K562 (cell line): ENCODE measurements around the gene UCN. TPM values are rescaled to one million over a fixed set of nuclear protein-coding genes. Genes with fewer than 3 reads are reported as not detected.
A peak's percentile ranks its signal among the peaks of the same experiment; 100 is the strongest.

ENCODE experiments used
- ATAC-seq: fragments of 200-7000 bp; cut with Tn5 transposase; 3 replicates; pipeline ENCODE4 v1.9.1; 2020; ENCODE audit warnings: moderate library complexity
- BruUV-seq: library from RNA; stranded (reverse); fragments of 400-500 nt; replicated peaks from 2 replicates; lab custom pipeline; 2021; lab: Mats Ljungman, UMichigan
- CTCF ChIA-PET: fragments of 300-600 bp; formaldehyde crosslinking; extraction: SDS; loops from one replicate; lab custom pipeline; 2021; ENCODE audit warnings: low intra/inter-chr PET ratio; lab: Yijun Ruan, JAX
- POLR2A ChIA-PET: fragments of 300-600, 350-650 bp; sonication (Branson Sonifier 250); formaldehyde crosslinking; extraction: SDS; loops from one replicate; lab custom pipeline; 2021; ENCODE audit warnings: antibody characterized with exemption, inconsistent platforms; lab: Yijun Ruan, JAX
- DNase-seq, 4 experiments: peaks; one replicate each; pipeline versions ENCODE4 v3.0.0 to v3.0.0-alpha.2; 2011 to 2018; ENCODE audit warnings: low spot score in 3 of 4, mixed read lengths in 3 of 4; ENCODE audit errors: extremely low read depth in 1 of 4
- FAIRE-seq: peaks from 2 replicates; lab custom pipeline; 2011; peaks lifted over from hg19 to GRCh38; lab: Jason Lieb, UNC
- H2AFZ ChIP-seq: 2 replicates; pipeline ENCODE4 v1.6.0; 2011; ENCODE audit warnings: low read depth, low read length, control low read depth, inconsistent platforms
- H3K27ac ChIP-seq: fragments of 200-600 bp; 3 replicates; pipeline ENCODE4 v1.8.0; 2011; ENCODE audit warnings: low read depth, mild to moderate bottlenecking, control low read depth, inconsistent platforms, low read length, moderate library complexity, mixed read lengths; ENCODE audit errors: extremely low read depth
- H3K27me3 ChIP-seq, 2 experiments: fragments of 300-600 bp in 1 of 2; 2 replicates in 1 of 2; 3 replicates in 1 of 2; pipeline versions ENCODE4 v1.6.0 to v1.8.0; 2011; ENCODE audit warnings: inconsistent platforms in 2 of 2, low read length in 2 of 2, mild to moderate bottlenecking in 1 of 2, mixed read lengths in 1 of 2, moderate library complexity in 1 of 2; ENCODE audit not compliant: control insufficient read depth in 2 of 2, insufficient read depth in 2 of 2
- H3K36me3 ChIP-seq: fragments of 300-600 bp; 3 replicates; pipeline ENCODE4 v1.8.0; 2011; ENCODE audit warnings: mild to moderate bottlenecking, low read length, inconsistent platforms; ENCODE audit not compliant: control insufficient read depth, insufficient read depth
- H3K4me1 ChIP-seq, 2 experiments: fragments of 200-600 bp in 1 of 2; replicated peaks in 1 of 2; 2 replicates in 1 of 2; 3 replicates in 1 of 2; pipeline versions ENCODE4 v1.5.1 to v1.8.0; 2011; ENCODE audit warnings: inconsistent platforms in 2 of 2, low read length in 2 of 2, mild to moderate bottlenecking in 1 of 2, mixed read lengths in 1 of 2, moderate library complexity in 1 of 2; ENCODE audit not compliant: control insufficient read depth in 2 of 2, insufficient read depth in 2 of 2
- H3K4me2 ChIP-seq: 2 replicates; pipeline ENCODE4 v1.6.1; 2011; ENCODE audit warnings: low read length, control low read depth, inconsistent platforms, mixed read lengths; ENCODE audit not compliant: insufficient read depth
- H3K4me3 ChIP-seq: fragments of 200-600 bp; sonication (generic), shearing (Covaris generic); 2 replicates; pipeline ENCODE4 v1.5.1; 2016; ENCODE audit warnings: control low read depth, inconsistent platforms
- H3K79me2 ChIP-seq: fragments of 200-600 bp; 3 replicates; pipeline ENCODE4 v1.8.0; 2011; ENCODE audit warnings: low read length, inconsistent platforms; ENCODE audit not compliant: control insufficient read depth, insufficient read depth
- H3K9ac ChIP-seq, 2 experiments: 2 replicates each; pipeline versions ENCODE4 v1.6.0 to v1.6.1; 2011; ENCODE audit warnings: low read depth in 2 of 2, low read length in 2 of 2, control low read depth in 1 of 2, inconsistent platforms in 1 of 2, mild to moderate bottlenecking in 1 of 2, mixed read lengths in 1 of 2; ENCODE audit not compliant: insufficient read depth in 1 of 2
- H3K9me1 ChIP-seq: one replicate; pipeline ENCODE4 v1.6.0; 2011; ENCODE audit warnings: inconsistent platforms, mild to moderate bottlenecking, low read length, moderate library complexity; ENCODE audit not compliant: control insufficient read depth, insufficient read depth
- H3K9me3 ChIP-seq: replicated peaks from 2 replicates; pipeline ENCODE4 v1.5.1; 2011; ENCODE audit warnings: low read depth, low read length, inconsistent platforms; ENCODE audit not compliant: control insufficient read depth, insufficient read depth
- H4K20me1 ChIP-seq: replicated peaks from 2 replicates; pipeline ENCODE4 v1.6.1; 2011; ENCODE audit warnings: low read length, inconsistent platforms, mixed read lengths; ENCODE audit not compliant: control insufficient read depth, insufficient read depth
- BRF1 ChIP-seq: IDR thresholded peaks from 3 replicates; pipeline ENCODE4 v1.6.1; 2011; ENCODE audit warnings: borderline replicate concordance, mild to moderate bottlenecking; ENCODE audit not compliant: insufficient read length; ENCODE audit errors: extremely low read depth
- GTF2A2 ChIP-seq: IDR thresholded peaks from 2 replicates; pipeline ENCODE4 v1.6.1; 2016; ENCODE audit warnings: mild to moderate bottlenecking, missing genetic modification characterization, missing compliant biosample characterization
- JUND ChIP-seq, 2 experiments: IDR thresholded peaks; 2 replicates in 1 of 2; 3 replicates in 1 of 2; pipeline ENCODE4 v1.6.1; 2011; ENCODE audit warnings: borderline replicate concordance in 2 of 2, low read depth in 2 of 2, low read length in 2 of 2, improper control_type of control experiment in 1 of 2, missing biosample characterization in 1 of 2, missing genetic modification characterization in 1 of 2, missing genetic modification reagents in 1 of 2
- PHF21A ChIP-seq: fragments of 450-650 bp; IDR thresholded peaks from 2 replicates; pipeline ENCODE4 v1.6.1; 2017; ENCODE audit warnings: low read depth, borderline replicate concordance
- POLR2AphosphoS5 ChIP-seq: IDR thresholded peaks from 2 replicates; pipeline ENCODE4 v1.6.1; 2011; ENCODE audit warnings: mild to moderate bottlenecking, low read depth, low read length, moderate library complexity; ENCODE audit not compliant: control insufficient read depth, insufficient read depth
- PRMT5 ChIP-seq: sonication (generic); formaldehyde crosslinking; IDR thresholded peaks from 2 replicates; pipeline ENCODE4 v1.5.0; 2020; ENCODE audit warnings: missing genetic modification reagents
- SRSF9 ChIP-seq: fragments of 200-400 bp; formaldehyde crosslinking; IDR thresholded peaks from 2 replicates; pipeline ENCODE4 v1.6.1; 2017; ENCODE audit warnings: low read depth, low read length, borderline replicate concordance
- TARDBP ChIP-seq: fragments of 450-650 bp; IDR thresholded peaks from 2 replicates; pipeline ENCODE4 v1.6.1; 2016
- USF1 ChIP-seq: sonication (generic); formaldehyde crosslinking; IDR thresholded peaks from 2 replicates; pipeline ENCODE4 v1.9.0; 2022; ENCODE audit warnings: mild to moderate bottlenecking, missing genetic modification reagents
- YY1 ChIP-seq, 3 experiments: IDR thresholded peaks; 2 replicates each; pipeline ENCODE4 v1.6.1; 2011; ENCODE audit warnings: low read length in 2 of 3, mild to moderate bottlenecking in 2 of 3, moderate library complexity in 2 of 3, borderline replicate concordance in 1 of 3, control low read depth in 1 of 3, low read depth in 1 of 3; ENCODE audit not compliant: insufficient read depth in 3 of 3, insufficient replicate concordance in 2 of 3, control insufficient read depth in 1 of 3, insufficient read length in 1 of 3; ENCODE audit errors: extremely low read depth in 1 of 3
- ZNF384 ChIP-seq: IDR thresholded peaks from 2 replicates; pipeline ENCODE4 v1.6.1; 2012; ENCODE audit warnings: low read depth, low read length, improper control_type of control experiment
- ZSCAN32 ChIP-seq: fragments of 450-650 bp; formaldehyde crosslinking; IDR thresholded peaks from 2 replicates; pipeline ENCODE4 v1.4.0; 2020; ENCODE audit warnings: mild to moderate bottlenecking, moderate library complexity
- whole genome bisulfite sequencing: fragments of 100-300 bp; shearing (Covaris generic); methylation state at CpG from one replicate; pipeline ENCODE4 v1.1.6; 2016; ENCODE audit warnings: low coverage, mixed read lengths; ENCODE audit not compliant: insufficient coverage; ENCODE audit errors: missing lambda C conversion rate; 5-methylcytosine and 5-hydroxymethylcytosine counted together
- in situ Hi-C: fragments of 300-500 bp; cut with MboI; formaldehyde crosslinking; loops from 4 replicates; pipeline ENCODE4 v1.15.0; 2018; ENCODE audit warnings: inconsistent platforms, mixed read lengths
- intact Hi-C: fragments of 100-400 bp; cut with micrococcal nuclease; formaldehyde crosslinking; loops from 2 replicates; pipeline ENCODE4 v1.14.2; 2022
- polyA plus RNA-seq, 8 experiments: library from polyadenylated mRNA; depleted of rRNA in 4 of 8; stranded (reverse) in 5 of 8; unstranded in 3 of 8; fragments of >200 nt; fragmentation: Nextera tagmentation in 2 of 8; fragmentation: Illumina TruSeq in 1 of 8; extraction: Ambion mirVana in 2 of 8; extraction: Trizol in 1 of 8; gene quantifications; 2 replicates each; pipeline versions ENCODE4 v1.2.1 to v1.2.3, GENCODE V29; 2011 to 2014; ENCODE audit warnings: inconsistent platforms in 1 of 8, missing spikeins in 1 of 8
- total RNA-seq, 7 experiments: library from RNA; depleted of rRNA in 6 of 7; stranded (reverse); fragments of >200 nt in 6 of 7; fragmentation: Illumina TruSeq in 2 of 7; extraction: Trizol in 2 of 7; gene quantifications; 2 replicates each; pipeline versions ENCODE4 v1.2.1 to v1.2.3, GENCODE V29; 2011 to 2021; ENCODE audit warnings: low replicate concordance in 1 of 7

Gene UCN
- total and polyA plus RNA-seq, 9 of the 15 experiments (the other 6 are each of a cell fraction or from before 2014, with no cell fraction given): 0.10 to 2.7 (median 0.43) TPM

- no peak for TF ChIP-seq ZSCAN32 (CRISPR knock-in tag)
- TF ChIP-seq SRSF9: no peak
- no peak for TF ChIP-seq PRMT5
- TF ChIP-seq TARDBP: no peak
- no peak for TF ChIP-seq PHF21A
- TF ChIP-seq BRF1: no peak
- TF ChIP-seq GTF2A2 (tag): no peak
- no peak for TF ChIP-seq JUND (IDR thresholded peaks at IDR 0.05; ENCODE audit: borderline replicate concordance, low read depth, low read length)
- no peak for TF ChIP-seq JUND (tag; IDR thresholded peaks at IDR 0.05; ENCODE audit: borderline replicate concordance, low read depth, low read length)
- no peak for TF ChIP-seq ZNF384
- TF ChIP-seq YY1 (IDR thresholded peaks at IDR 0.05; ENCODE audit: borderline replicate concordance in 1 of 3, control insufficient read depth in 1 of 3, extremely low read depth in 1 of 3, insufficient read depth in 3 of 3, insufficient read length in 1 of 3, insufficient replicate concordance in 2 of 3, low read depth in 1 of 3, low read length in 2 of 3): no peak
- TF ChIP-seq USF1 (CRISPR knock-in tag): no peak
- no peak for TF ChIP-seq POLR2AphosphoS5
- DNase-seq (no peak), FAIRE-seq (no peak), ATAC-seq (no peak)
- Histone ChIP-seq H3K9me1 (no peaks in the 10 kb centered on the region), H2AFZ (no peak overlapping the region), H3K27me3 (peaks cover 31 to 43% of the 10 kb centered on the region in 2 experiments; a peak in 4 of 5 replicates), H3K27ac (no peak overlapping the region), H3K36me3 (no peaks in the 10 kb centered on the region), H3K4me2 (no peak overlapping the region), H3K9ac (no peak overlapping the region), H4K20me1 (no peaks in the 10 kb centered on the region; the same call in 1 of the 2 replicates), H3K4me1 (peaks cover 0 to 45% of the 10 kb centered on the region in 2 experiments; a peak in 3 of 5 replicates), H3K4me3 (peak overlapping the region; percentile 53), H3K9me3 (no peaks in the 10 kb centered on the region; the same call in 1 of the 2 replicates), H3K79me2 (no peaks in the 10 kb centered on the region)
- intact Hi-C loops: no loop called here
- BruUV-seq: no TSS peak
- POLR2A ChIA-PET: no interaction called here
- CTCF ChIA-PET: no interaction called here
- WGBS: 62% methylated on average over 11 of the region's 40 CpGs
- in situ Hi-C loops: no loop called here
Measured at GRCh38 chr2:27261926-27262298, 46.3 kb downstream of the UCN start.
